Neural crest cell (in vitro differentiated cells): ENCODE measurements around the gene FAM240B. TPM values are rescaled to one million over a fixed set of nuclear protein-coding genes. Genes with fewer than 3 reads are reported as not detected.

Source experiments
- DNase-seq: peaks from one replicate; pipeline ENCODE4 v3.0.0; 2021; ENCODE audit warnings: low read depth, mixed read lengths, low spot score
- H3K27ac Mint-ChIP-seq: one replicate; pipeline ENCODE4 v1.8.0; 2021; ENCODE audit warnings: mild to moderate bottlenecking, mixed read lengths; ENCODE audit not compliant: unreplicated experiment
- H3K27me3 Mint-ChIP-seq: 2 replicates; pipeline ENCODE4 v1.8.0; 2021; ENCODE audit warnings: low read depth, mild to moderate bottlenecking, mixed read lengths
- H3K36me3 Mint-ChIP-seq: 2 replicates; pipeline ENCODE4 v1.8.0; 2021; ENCODE audit warnings: low read depth, mild to moderate bottlenecking, mixed read lengths
- H3K4me1 Mint-ChIP-seq: 2 replicates; pipeline ENCODE4 v1.8.0; 2021; ENCODE audit warnings: mixed read lengths
- H3K4me3 Mint-ChIP-seq: one replicate; pipeline ENCODE4 v1.8.0; 2021; ENCODE audit warnings: mild to moderate bottlenecking, mixed read lengths
- H3K9me3 Mint-ChIP-seq: 2 replicates; pipeline ENCODE4 v1.8.0; 2021; ENCODE audit warnings: mixed read lengths
- long read RNA-seq: library from polyadenylated mRNA; unstranded; transcript quantifications from one replicate; pipeline ENCODE4 v2.0.0, GENCODE V29; 2020
- total RNA-seq: library from RNA; stranded (reverse); gene quantifications from 2 replicates; pipeline ENCODE4 v1.2.1, GENCODE V29; 2021
- TF ChIP-seq, protein P1 (sequence below): fragments of 200-600 bp; sonication (generic); conservative IDR thresholded peaks from 2 replicates; pipeline ENCODE4 v1.5.0; 2021; ENCODE audit warnings: antibody characterized with exemption, mild to moderate bottlenecking

Gene FAM240B
- not detected in 2 replicates for total RNA-seq
- long read RNA-seq = 0 reads

DNA sequence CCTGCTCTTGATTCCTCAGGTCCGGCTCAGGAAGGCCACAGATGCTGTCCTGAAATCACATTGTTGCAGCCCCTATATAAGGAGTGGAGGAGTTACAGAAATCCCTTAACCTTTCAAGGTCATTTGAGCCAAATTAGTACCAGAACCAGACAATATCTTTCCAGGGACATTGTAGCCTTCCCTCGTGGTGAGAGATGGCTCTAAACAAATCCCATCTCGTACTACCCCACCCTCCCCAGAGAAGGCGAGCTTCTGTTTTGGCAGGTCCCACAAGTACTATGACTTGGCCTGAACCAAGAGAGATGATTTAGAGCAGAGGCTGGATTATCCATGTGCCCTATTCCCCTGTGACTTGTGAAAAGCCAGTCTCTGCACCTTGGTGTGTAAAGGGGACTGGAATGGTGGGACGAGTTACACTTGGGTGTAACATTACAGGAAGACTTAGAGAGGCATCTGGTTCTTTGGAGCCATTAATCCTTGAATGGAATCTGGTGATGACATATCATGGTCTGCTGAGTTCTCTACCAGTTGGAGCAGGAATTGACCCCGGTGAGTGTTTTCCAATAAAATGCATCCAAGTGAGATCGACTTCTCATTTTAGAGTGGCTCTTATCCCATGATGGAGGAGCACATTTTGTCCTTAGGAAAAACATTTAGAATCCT, at the start of gene FAM240B:
TSS of gene FAM240B (minus strand) at position 51 of the 663 bp plus-strand sequence. CDS start 16,134 bp downstream, outside the sequence.
- no peaks in the 10 kb centered on the region for H3K27me3 Mint-ChIP-seq
- no peak within 1 kb of the TSS for H3K27ac Mint-ChIP-seq
- H3K36me3 Mint-ChIP-seq = no peaks in the 10 kb centered on the region
- no peak within 1 kb of the TSS for H3K4me3 Mint-ChIP-seq
- no peaks in the 10 kb centered on the region for H3K4me1 Mint-ChIP-seq
- no peak for DNase-seq
- no peaks in the 10 kb centered on the region for H3K9me3 Mint-ChIP-seq
- TF ChIP-seq, protein P1, sequence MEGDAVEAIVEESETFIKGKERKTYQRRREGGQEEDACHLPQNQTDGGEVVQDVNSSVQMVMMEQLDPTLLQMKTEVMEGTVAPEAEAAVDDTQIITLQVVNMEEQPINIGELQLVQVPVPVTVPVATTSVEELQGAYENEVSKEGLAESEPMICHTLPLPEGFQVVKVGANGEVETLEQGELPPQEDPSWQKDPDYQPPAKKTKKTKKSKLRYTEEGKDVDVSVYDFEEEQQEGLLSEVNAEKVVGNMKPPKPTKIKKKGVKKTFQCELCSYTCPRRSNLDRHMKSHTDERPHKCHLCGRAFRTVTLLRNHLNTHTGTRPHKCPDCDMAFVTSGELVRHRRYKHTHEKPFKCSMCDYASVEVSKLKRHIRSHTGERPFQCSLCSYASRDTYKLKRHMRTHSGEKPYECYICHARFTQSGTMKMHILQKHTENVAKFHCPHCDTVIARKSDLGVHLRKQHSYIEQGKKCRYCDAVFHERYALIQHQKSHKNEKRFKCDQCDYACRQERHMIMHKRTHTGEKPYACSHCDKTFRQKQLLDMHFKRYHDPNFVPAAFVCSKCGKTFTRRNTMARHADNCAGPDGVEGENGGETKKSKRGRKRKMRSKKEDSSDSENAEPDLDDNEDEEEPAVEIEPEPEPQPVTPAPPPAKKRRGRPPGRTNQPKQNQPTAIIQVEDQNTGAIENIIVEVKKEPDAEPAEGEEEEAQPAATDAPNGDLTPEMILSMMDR = no peak

DNA sequence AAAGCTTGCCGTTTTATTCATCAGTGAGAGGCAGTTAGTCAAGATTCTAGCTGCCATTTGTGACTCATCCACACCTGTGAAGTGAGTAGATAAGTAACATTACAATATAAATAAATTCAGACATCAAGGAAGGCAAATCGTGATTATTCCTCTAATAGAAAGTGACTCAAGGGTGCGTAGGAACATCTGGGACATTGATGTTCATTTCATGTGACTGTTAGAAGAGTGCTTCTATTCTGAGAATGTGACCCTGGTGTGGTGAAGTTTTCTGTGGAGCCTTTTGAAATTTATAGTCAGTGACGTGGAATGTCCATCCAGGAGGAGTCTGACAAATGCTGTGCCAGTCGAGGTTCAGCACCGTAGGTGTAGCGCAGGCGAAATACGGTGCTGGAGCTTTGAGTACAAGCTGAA, 48.4 kb upstream of the FAM240B start:
- Mint-ChIP-seq H3K27me3 (no peaks in the 10 kb centered on the region), H3K4me1 (no peaks in the 10 kb centered on the region), H3K4me3 (no peak overlapping the region), H3K9me3 (peaks cover 6% of the 10 kb centered on the region), H3K36me3 (no peaks in the 10 kb centered on the region), H3K27ac (no peak overlapping the region)
- no peak for DNase-seq
- TF ChIP-seq, protein P1 = no peak

DNA sequence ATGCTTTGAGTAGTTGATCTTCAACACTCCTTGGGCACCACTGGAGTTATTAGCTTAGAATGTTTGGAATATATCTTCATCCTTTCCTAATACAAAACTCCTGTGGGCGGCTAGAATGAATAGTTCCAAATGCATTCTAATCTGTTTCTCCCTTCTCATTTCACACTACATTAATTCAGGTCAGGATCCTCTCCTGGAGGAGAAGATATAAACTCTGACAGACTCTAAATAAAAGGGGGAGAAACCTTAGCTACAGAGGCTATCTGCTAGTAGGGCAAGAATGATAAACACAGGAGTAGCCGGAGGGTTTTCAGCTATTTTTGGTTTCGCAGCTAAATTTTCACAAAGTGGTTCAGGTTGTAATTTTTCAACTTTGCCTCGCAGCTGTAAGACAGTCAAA, 45.2 kb upstream of the FAM240B start:
- Mint-ChIP-seq H3K27ac (no peak overlapping the region), H3K4me1 (peaks cover 15% of the 10 kb centered on the region), H3K9me3 (peaks cover 6% of the 10 kb centered on the region), H3K36me3 (no peaks in the 10 kb centered on the region), H3K4me3 (no peak overlapping the region), H3K27me3 (no peaks in the 10 kb centered on the region)
- no peak for DNase-seq
- TF ChIP-seq, protein P1 = no peak

DNA sequence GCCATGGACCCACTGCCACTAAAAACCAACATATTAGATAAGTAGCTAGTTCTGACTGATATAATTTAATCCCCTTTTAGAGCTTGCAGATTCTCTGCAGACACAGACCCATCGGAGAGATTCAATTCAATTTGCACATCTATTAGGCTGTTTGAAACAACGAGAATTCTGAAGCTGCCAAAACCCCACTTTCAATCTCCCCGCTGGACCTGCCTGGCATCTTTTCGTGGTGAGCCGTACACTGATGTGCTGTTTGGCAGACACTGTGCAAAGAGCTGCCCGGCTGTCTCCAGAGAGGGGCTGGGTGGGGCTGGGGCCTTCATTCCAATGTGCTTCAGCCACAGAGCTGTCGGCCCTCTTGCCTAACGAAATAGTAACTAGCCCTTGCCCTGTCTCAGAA, 42.1 kb upstream of the FAM240B start:
- H3K4me3 Mint-ChIP-seq = no peak overlapping the region
- no peaks in the 10 kb centered on the region for H3K9me3 Mint-ChIP-seq
- H3K36me3 Mint-ChIP-seq = no peaks in the 10 kb centered on the region
- TF ChIP-seq, protein P1 = no peak
- peaks cover 15% of the 10 kb centered on the region for H3K4me1 Mint-ChIP-seq
- DNase-seq = no peak
- no peaks in the 10 kb centered on the region for H3K27me3 Mint-ChIP-seq
- H3K27ac Mint-ChIP-seq = no peak overlapping the region

DNA sequence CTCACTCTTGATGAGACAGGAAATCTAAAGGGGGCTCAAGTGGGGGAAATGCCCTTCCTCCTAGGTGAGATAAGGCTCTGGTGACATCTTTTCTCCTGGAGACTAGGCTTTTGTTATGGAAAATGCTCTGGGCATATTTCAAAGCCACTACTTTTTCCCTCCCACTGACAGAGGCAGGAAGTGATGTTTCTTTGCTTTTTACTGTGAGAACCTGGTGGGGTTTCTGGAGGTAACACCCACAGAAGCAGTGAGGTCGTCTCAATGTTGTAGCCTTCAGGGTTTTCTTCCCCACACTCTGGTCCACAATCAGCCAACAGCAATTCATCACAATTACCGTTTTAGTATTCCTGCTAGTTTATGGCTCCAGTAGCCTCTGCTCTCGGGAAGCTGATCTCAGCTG, 41.4 kb upstream of the FAM240B start:
- TF ChIP-seq, protein P1 = no peak
- Mint-ChIP-seq H3K27me3 (no peaks in the 10 kb centered on the region), H3K27ac (no peak overlapping the region), H3K36me3 (no peaks in the 10 kb centered on the region), H3K9me3 (no peaks in the 10 kb centered on the region), H3K4me1 (peaks cover 15% of the 10 kb centered on the region), H3K4me3 (no peak overlapping the region)
- DNase-seq = no peak
